Osteocyte (in vitro differentiated cells): ENCODE results near the gene FAM83C. TPM values are rescaled to one million over a fixed set of nuclear protein-coding genes. Genes with fewer than 3 reads are reported as not detected.

Source experiments
- DNase-seq: peaks from one replicate; pipeline ENCODE4 v3.0.0; 2021; ENCODE audit warnings: mixed read lengths; ENCODE audit not compliant: unreplicated experiment; ENCODE audit errors: extremely low spot score
- H3K27ac Mint-ChIP-seq: one replicate; pipeline ENCODE4 v1.8.0; 2021; ENCODE audit warnings: mild to moderate bottlenecking, mixed read lengths; ENCODE audit not compliant: unreplicated experiment
- H3K27me3 Mint-ChIP-seq: one replicate; pipeline ENCODE4 v1.8.0; 2021; ENCODE audit warnings: mixed read lengths; ENCODE audit not compliant: unreplicated experiment
- H3K36me3 Mint-ChIP-seq: one replicate; pipeline ENCODE4 v1.8.0; 2021; ENCODE audit warnings: mixed read lengths; ENCODE audit not compliant: unreplicated experiment
- H3K4me1 Mint-ChIP-seq: one replicate; pipeline ENCODE4 v1.8.0; 2021; ENCODE audit warnings: mixed read lengths; ENCODE audit not compliant: unreplicated experiment
- H3K4me3 Mint-ChIP-seq: one replicate; pipeline ENCODE4 v1.8.0; 2021; ENCODE audit warnings: mild to moderate bottlenecking, moderate library complexity, mixed read lengths; ENCODE audit not compliant: unreplicated experiment
- H3K9me3 Mint-ChIP-seq: one replicate; pipeline ENCODE4 v1.8.0; 2021; ENCODE audit warnings: mixed read lengths; ENCODE audit not compliant: unreplicated experiment
- CTCF ChIP-seq: fragments of 200-600 bp; sonication (generic); IDR thresholded peaks from 2 replicates; pipeline ENCODE4 v1.5.0; 2021; ENCODE audit warnings: antibody characterized with exemption, mild to moderate bottlenecking, moderate library complexity
- total RNA-seq: library from RNA; stranded (reverse); gene quantifications from 2 replicates; pipeline ENCODE4 v1.2.1, GENCODE V29; 2021

FAM83C gene
- total RNA-seq, 1 donor from 2014 or later = not detected

GRCh38 chr20:35283441-35284266 lies 8.6 kb downstream of the FAM83C start:
- H3K27me3 Mint-ChIP-seq = no peaks in the 10 kb centered on the region
- peak overlapping the region; percentile 94 for H3K4me3 Mint-ChIP-seq
- DNase-seq = no peak
- H3K36me3 Mint-ChIP-seq = peaks cover 10% of the 10 kb centered on the region
- no peaks in the 10 kb centered on the region for H3K9me3 Mint-ChIP-seq
- no peak for TF ChIP-seq CTCF
- peaks cover 26% of the 10 kb centered on the region for H3K4me1 Mint-ChIP-seq
- H3K27ac Mint-ChIP-seq = peak overlapping the region; percentile 90

DNA sequence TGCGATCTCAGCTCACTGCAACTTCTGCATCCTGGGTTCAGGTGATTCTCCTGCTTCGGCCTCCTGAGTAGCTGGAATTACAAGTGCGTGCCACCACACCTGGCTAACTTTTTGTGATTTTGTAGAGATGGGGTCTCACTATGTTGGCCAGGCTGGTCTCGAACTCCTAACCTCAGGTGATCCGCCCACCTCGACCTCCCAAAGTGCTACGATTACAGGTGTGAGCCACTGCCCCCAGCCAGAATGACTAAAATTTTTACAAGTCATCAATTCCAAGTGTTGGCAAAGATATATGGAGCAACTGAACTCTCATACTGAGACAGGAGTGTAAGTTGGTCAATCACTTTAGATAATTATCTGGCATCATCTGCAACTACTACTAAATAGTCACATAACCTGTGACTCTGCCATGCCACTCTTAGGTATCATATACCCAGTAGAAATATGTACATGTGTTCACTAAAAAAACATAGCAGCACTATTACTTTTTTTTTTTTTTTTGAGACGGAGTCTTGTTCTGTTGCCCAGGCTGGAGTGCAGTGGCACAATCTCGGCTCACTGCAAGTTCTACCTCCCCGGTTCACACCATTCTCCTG lies 10.6 kb downstream of the FAM83C start:
- DNase-seq = no peak
- no peak overlapping the region for H3K27ac Mint-ChIP-seq
- no peak for TF ChIP-seq CTCF
- peaks cover 40% of the 10 kb centered on the region for H3K4me1 Mint-ChIP-seq
- no peaks in the 10 kb centered on the region for H3K9me3 Mint-ChIP-seq
- H3K36me3 Mint-ChIP-seq = peaks cover 15% of the 10 kb centered on the region
- H3K27me3 Mint-ChIP-seq = no peaks in the 10 kb centered on the region
- no peak overlapping the region for H3K4me3 Mint-ChIP-seq

GRCh38 chr20:35280523-35280922 lies 11.7 kb downstream of the FAM83C start:
- Mint-ChIP-seq H3K4me1 (peaks cover 40% of the 10 kb centered on the region), H3K27me3 (no peaks in the 10 kb centered on the region), H3K4me3 (no peak overlapping the region), H3K36me3 (peaks cover 15% of the 10 kb centered on the region), H3K27ac (peak overlapping the region; percentile 71), H3K9me3 (no peaks in the 10 kb centered on the region)
- no peak for DNase-seq
- TF ChIP-seq CTCF = no peak

DNA sequence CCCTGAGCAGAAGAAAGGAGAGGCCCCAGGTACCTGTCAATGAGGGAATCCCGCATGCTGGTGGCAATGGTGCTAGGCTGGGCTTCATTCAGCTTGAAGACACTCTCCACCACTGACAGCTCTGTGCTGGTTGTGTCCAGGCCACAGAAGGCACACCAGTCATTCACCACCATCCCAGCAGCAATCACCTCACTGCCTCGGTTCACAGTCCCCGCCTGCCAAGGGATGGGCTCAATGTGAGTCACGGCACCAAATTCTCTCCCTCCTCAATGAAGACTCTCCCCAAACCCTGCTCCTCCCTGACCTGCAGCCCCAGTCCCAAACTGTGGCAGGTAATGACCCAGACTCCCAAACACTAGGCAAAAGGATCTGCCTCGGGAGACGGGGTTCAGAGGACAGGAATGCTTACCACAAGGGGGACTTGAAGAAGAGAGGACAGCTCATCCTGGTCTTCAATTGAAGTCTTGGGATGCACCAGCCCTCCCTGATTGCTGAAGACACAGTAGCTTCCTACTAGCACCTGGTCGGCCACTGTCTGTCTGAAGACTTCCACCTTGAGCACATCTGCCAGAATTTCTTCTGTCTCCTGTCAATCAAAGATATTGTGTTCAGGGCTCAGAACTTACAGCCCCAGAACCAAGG lies 12.6 kb downstream of the FAM83C start:
- no peak for TF ChIP-seq CTCF
- H3K36me3 Mint-ChIP-seq = peaks cover 15% of the 10 kb centered on the region
- H3K4me1 Mint-ChIP-seq = peaks cover 33% of the 10 kb centered on the region
- no peaks in the 10 kb centered on the region for H3K27me3 Mint-ChIP-seq
- no peaks in the 10 kb centered on the region for H3K9me3 Mint-ChIP-seq
- H3K4me3 Mint-ChIP-seq = no peak overlapping the region
- H3K27ac Mint-ChIP-seq = peak overlapping the region; percentile 71
- no peak for DNase-seq

DNA sequence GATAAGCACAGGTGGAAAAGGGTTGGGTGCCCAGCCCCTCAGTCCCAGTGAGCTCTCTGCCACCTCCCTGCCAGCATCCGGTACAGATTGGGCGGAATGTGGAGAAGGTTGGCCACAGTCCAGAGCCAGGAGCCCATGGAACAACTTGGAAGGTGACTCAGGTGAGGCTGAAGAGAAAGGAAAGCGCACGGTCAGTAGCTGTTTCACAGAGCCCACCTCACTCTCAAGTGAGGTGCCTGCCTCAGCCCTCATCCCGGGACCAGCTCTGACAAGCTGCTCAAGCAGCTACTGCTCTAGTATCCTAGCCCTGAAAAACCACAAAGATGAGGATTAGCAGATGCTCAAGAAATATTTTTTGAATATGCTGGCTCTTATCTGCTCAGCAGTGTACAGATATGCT lies 13.2 kb downstream of the FAM83C start:
- DNase-seq = no peak
- no peak for TF ChIP-seq CTCF
- no peaks in the 10 kb centered on the region for H3K27me3 Mint-ChIP-seq
- H3K9me3 Mint-ChIP-seq = no peaks in the 10 kb centered on the region
- H3K27ac Mint-ChIP-seq = peak overlapping the region; percentile 88
- no peak overlapping the region for H3K4me3 Mint-ChIP-seq
- H3K4me1 Mint-ChIP-seq = peaks cover 32% of the 10 kb centered on the region
- peaks cover 15% of the 10 kb centered on the region for H3K36me3 Mint-ChIP-seq
